GM12878 (cell line): ENCODE data around the gene CCSER1. TPM values are rescaled to one million over a fixed set of nuclear protein-coding genes. Genes with fewer than 3 reads are reported as not detected.

Experiments
- BCL11A ChIP-seq: IDR thresholded peaks from 2 replicates; pipeline ENCODE4 v1.6.1; 2011; ENCODE audit warnings: low read depth, low read length
- BCLAF1 ChIP-seq: fragments of 450-650 bp; IDR thresholded peaks from 2 replicates; pipeline ENCODE4 v1.6.1; 2017; ENCODE audit warnings: antibody characterized with exemption, mild to moderate bottlenecking, moderate library complexity
- CHD4 ChIP-seq: fragments of 200-600 bp; sonication (generic); IDR thresholded peaks from 2 replicates; pipeline ENCODE4 v1.6.1; 2016; ENCODE audit warnings: mild to moderate bottlenecking
- E2F8 ChIP-seq: fragments of 450-650 bp; IDR thresholded peaks from 2 replicates; pipeline ENCODE4 v1.6.1; 2018; ENCODE audit warnings: mild to moderate bottlenecking, low read depth, moderate library complexity; ENCODE audit not compliant: partially characterized antibody
- EP300 ChIP-seq, 2 experiments: fragments of 150-350 bp in 1 of 2; IDR thresholded peaks; 2 replicates each; pipeline ENCODE4 v1.6.1; 2011 to 2012; ENCODE audit warnings: low read depth in 2 of 2, low read length in 2 of 2, borderline replicate concordance in 1 of 2, improper control_type of control experiment in 1 of 2, inconsistent platforms in 1 of 2; ENCODE audit not compliant: control insufficient read depth in 1 of 2
- ESRRA ChIP-seq: IDR thresholded peaks from 2 replicates; pipeline ENCODE4 v1.6.1; 2012; ENCODE audit warnings: mild to moderate bottlenecking, low read length, improper control_type of control experiment
- ETV6 ChIP-seq, 2 experiments: fragments of 450-650 bp in 1 of 2; IDR thresholded peaks in 1 of 2; conservative IDR thresholded peaks in 1 of 2; 2 replicates each; pipeline ENCODE4 v1.6.1; 2014; ENCODE audit warnings: antibody characterized with exemption in 1 of 2, borderline replicate concordance in 1 of 2, low read depth in 1 of 2, mild to moderate bottlenecking in 1 of 2, moderate library complexity in 1 of 2
- HCFC1 ChIP-seq: fragments of 150-350 bp; IDR thresholded peaks from 2 replicates; pipeline ENCODE4 v1.6.1; 2014; ENCODE audit warnings: low read length
- HDAC6 ChIP-seq: fragments of 200-600 bp; sonication (generic); IDR thresholded peaks from one replicate; pipeline ENCODE4 v1.8.0; 2017; ENCODE audit warnings: antibody characterized with exemption; ENCODE audit not compliant: unreplicated experiment
- HSF1 ChIP-seq: fragments of 150-350 bp; IDR thresholded peaks from 2 replicates; pipeline ENCODE4 v1.6.1; 2014; ENCODE audit warnings: mild to moderate bottlenecking, low read depth, low read length
- JUND ChIP-seq: IDR thresholded peaks from 2 replicates; pipeline ENCODE4 v1.6.1; 2012; ENCODE audit warnings: low read depth, mild to moderate bottlenecking, low read length, improper control_type of control experiment, moderate library complexity
- MTA2 ChIP-seq: fragments of 450-650 bp; IDR thresholded peaks from 2 replicates; pipeline ENCODE4 v1.6.1; 2016; ENCODE audit warnings: low read depth, mild to moderate bottlenecking, moderate library complexity
- PAX5 ChIP-seq: IDR thresholded peaks from 2 replicates; pipeline ENCODE4 v1.6.1; 2011; ENCODE audit warnings: low read depth, low read length, borderline replicate concordance
- POLR2A ChIP-seq: IDR thresholded peaks from 2 replicates; pipeline ENCODE4 v1.6.1; 2011; ENCODE audit warnings: low read depth, mild to moderate bottlenecking, low read length
- REST ChIP-seq: IDR thresholded peaks from 2 replicates; pipeline ENCODE4 v1.6.1; 2012; ENCODE audit warnings: mild to moderate bottlenecking, low read depth, low read length
- RUNX3 ChIP-seq: IDR thresholded peaks from 2 replicates; pipeline ENCODE4 v1.6.1; 2012; ENCODE audit warnings: low read length, inconsistent platforms
- SMAD1 ChIP-seq: fragments of 450-650 bp; IDR thresholded peaks from 2 replicates; pipeline ENCODE4 v1.6.1; 2018; ENCODE audit warnings: mild to moderate bottlenecking, low read depth; ENCODE audit not compliant: partially characterized antibody
- YY1 ChIP-seq: IDR thresholded peaks from 2 replicates; pipeline ENCODE4 v1.6.1; 2011; ENCODE audit warnings: low read depth, mild to moderate bottlenecking, low read length
- polyA plus RNA-seq, 11 experiments: library from polyadenylated mRNA; depleted of rRNA in 4 of 11; unstranded in 6 of 11; stranded (reverse) in 5 of 11; fragments of >200 nt; fragmentation: Nextera tagmentation in 4 of 11; fragmentation: Illumina TruSeq in 1 of 11; extraction: Ambion mirVana in 4 of 11; extraction: Trizol in 1 of 11; gene quantifications; 1 replicate in 1 of 11; 2 replicates in 10 of 11; pipeline versions ENCODE4 v1.2.1 to v1.2.3, GENCODE V29; 2011 to 2016; ENCODE audit warnings: inconsistent platforms in 2 of 11, missing spikeins in 2 of 11, low read depth in 1 of 11
- total RNA-seq, 4 experiments: library from RNA; depleted of rRNA in 3 of 4; stranded (reverse); fragments of >200 nt in 3 of 4; fragmentation: Illumina TruSeq in 1 of 4; extraction: Trizol in 1 of 4; gene quantifications; 2 replicates each; pipeline versions ENCODE4 v1.2.1 to v1.2.3, GENCODE V29; 2013 to 2021

CCSER1 gene
- total and polyA plus RNA-seq, 10 of the 15 experiments (the other 5 are each of a cell fraction or from before 2014, with no cell fraction given) = 0.22 to 2.7 (median 1.0) TPM

GRCh38 chr4:90127223-90127705, at the start of gene CCSER1 (continued):
- TF ChIP-seq PAX5 (0 out of 2 replicates have a peak, but pooled peaks have one; percentile 28), RUNX3 (no peak; the same call in 1 of the 2 replicates), YY1 (0 out of 2 replicates have a peak, but pooled peaks have one; percentile 6), HSF1 (no peak), EP300 (IDR thresholded peaks at IDR 0.05; ENCODE audit: borderline replicate concordance in 1 of 2, control insufficient read depth in 1 of 2, low read depth in 2 of 2, low read length in 2 of 2) (no peak), HCFC1 (no peak), POLR2A (peak; percentile 98), BCL11A (no peak), REST (no peak), MTA2 (no peak), E2F8 (no peak), HDAC6 (peak; percentile 63), ETV6 (conservative IDR thresholded peaks at IDR 0.05 in 1 of 2, IDR thresholded peaks at IDR 0.05 in 1 of 2; ENCODE audit: borderline replicate concordance in 1 of 2, low read depth in 1 of 2) (no peak), BCLAF1 (no peak), ESRRA (no peak), CHD4 (no peak), JUND (no peak), SMAD1 (no peak)
